Stimulated activated CD4-positive, alpha-beta T cell treated with anti-CD3 and anti-CD28 coated beads, Interleukin-12 subunit alpha, Interleukin-12 subunit beta, amount 100 ng/mL, for 48 hours (primary cell): Measurements from ENCODE around the gene PRRX2.

ENCODE experiments used
- DNase-seq, 3 donors: peaks; one replicate each; pipeline ENCODE4 v3.0.0-alpha.2; 2020; ENCODE audit warnings: low read depth in 2 of 3, low spot score in 1 of 3

PRRX2 gene

GRCh38 chr9:129703667-129704355 is 38.4 kb downstream of the PRRX2 start:
- DNase-seq, result no peak

DNA sequence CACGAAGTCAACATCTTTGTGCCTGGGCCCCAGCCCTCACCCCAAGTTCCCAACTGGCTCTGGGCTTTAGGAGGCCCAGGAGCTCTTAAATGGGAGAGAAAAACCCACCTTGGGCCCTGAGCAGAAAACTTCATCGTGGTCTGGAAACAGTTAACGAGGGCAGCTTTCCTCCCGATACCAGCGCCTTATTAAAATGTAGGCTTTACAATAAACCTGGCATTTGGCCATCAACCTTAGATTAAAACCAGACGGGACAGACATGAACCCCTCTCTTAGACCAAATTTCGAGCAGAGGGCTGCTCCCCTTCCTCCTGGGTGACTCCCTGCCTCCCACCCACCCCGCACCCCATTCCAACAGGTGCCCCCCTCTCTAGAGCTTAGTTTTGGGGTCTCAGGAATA is 39.4 kb downstream of the PRRX2 start:
- DNase-seq, result no peak

GRCh38 chr9:129708793-129709192 is 43.3 kb downstream of the PRRX2 start:
- no peak for DNase-seq

GRCh38 chr9:129709438-129710168 is 44.2 kb downstream of the PRRX2 start:
- DNase-seq, result no peak

DNA sequence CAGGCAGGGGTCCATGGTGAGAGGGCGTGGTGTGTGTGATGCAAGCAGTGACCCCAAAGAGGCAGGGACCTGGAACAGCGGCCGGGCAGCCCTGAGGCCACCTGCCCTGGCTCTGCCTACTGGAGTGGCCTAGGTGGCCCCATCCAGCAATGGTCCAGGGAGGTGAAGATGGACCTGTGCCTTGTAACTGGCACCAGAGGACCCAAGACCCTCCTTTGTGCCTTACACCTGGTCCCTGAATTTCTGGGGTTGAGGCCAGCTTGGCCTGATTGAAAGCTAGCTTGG is 44.7 kb downstream of the PRRX2 start:
- DNase-seq, result no peak

DNA sequence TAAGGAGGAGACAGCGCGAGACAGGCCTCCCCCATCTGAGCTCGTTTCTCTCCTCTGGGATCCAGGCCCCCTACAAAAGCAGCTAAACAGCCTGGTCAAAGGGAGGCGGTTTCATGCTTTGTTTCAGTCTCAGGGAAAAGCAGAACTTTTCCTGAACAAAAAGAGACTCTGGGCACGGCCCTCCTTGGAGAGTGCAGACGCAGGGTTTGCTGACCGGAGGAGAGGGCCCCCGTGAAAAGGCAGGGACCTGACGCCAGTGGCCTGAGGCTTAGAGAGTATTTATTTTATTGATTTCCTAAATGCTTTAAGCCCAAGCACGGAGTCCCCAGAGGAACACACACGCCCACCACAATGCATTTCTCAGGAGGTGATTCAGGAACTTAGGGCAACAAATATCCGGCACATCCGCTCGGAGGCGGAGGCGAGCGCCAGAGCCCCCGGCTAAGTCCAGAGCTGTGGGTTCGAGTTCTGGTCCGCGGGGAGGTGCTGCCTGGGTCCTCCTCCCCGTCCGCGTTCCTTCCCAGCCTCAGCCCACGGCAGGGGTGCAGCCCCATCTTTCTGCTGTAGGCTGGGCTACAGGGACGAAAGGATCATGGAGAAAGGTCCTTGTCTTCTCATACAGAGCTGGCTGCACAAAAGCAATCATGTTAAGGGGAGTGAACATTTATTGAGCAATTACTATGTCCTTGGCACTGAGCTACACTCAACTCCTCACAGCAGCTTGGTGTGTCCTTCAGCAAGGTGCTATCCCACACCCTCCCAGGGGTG is 47.4 kb downstream of the PRRX2 start:
- DNase-seq, result no peak

DNA sequence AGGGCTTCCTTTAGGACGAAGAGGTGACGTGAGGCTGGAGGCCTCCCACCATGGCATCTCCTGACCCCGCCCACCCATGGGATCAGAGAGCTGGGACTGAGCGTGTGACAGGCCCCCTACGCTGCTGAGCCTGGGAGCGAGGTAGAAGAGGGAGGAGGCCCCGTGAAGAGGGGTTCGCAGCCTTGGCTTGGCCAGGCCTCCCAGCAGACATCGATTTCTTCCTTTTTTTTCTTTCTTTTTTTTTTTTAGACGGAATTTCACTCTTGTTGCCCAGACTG is 47.9 kb downstream of the PRRX2 start:
- no peak for DNase-seq

GRCh38 chr9:129714511-129715061 is 49.1 kb downstream of the PRRX2 start:
- DNase-seq, result no peak

- no peak for DNase-seq
These were observed 50.6 kb downstream of the PRRX2 start for GRCh38 chr9:129716091-129716490.

DNA sequence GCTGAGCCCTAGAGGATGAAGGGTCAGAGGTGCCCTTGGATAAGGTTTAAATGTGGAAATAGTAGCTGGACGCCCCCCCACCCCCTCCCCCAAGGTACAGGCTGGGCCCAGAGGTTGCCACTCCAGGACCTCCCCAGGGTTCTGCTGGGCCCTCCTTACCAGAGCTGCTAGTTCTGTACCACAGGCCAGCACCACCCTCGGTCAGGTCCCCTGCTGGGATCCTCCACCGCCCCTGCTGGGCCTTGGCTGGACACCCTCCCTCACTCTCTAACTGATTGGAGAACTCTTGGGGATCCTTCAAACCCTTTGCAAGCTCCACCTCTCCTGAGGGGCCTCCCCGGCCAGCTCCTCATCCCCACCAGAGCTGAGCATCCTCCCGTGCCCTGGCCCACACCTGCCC is 52.5 kb downstream of the PRRX2 start:
- no peak for DNase-seq

DNA sequence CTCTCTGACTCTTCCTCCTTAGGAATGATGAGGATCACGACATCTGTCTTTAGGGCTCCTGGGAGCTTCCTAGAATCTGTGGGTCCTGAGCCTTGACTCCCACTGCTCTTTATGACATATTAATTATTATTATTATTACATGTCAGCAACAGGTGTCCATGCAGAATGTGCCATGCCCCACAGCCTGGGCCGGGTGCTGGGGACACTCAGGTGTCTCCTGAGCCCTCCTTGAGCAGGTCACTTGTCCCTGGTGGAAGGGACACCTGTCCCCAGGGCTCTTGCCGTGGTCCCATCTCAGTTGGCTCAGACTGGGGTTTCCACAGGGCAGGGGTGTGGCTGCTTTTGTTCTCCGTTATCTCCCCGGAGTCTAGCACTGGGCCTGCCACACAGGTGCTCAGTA is 53.2 kb downstream of the PRRX2 start:
- no peak for DNase-seq

GRCh38 chr9:129719135-129719534 is 53.7 kb downstream of the PRRX2 start:
- no peak for DNase-seq

DNA sequence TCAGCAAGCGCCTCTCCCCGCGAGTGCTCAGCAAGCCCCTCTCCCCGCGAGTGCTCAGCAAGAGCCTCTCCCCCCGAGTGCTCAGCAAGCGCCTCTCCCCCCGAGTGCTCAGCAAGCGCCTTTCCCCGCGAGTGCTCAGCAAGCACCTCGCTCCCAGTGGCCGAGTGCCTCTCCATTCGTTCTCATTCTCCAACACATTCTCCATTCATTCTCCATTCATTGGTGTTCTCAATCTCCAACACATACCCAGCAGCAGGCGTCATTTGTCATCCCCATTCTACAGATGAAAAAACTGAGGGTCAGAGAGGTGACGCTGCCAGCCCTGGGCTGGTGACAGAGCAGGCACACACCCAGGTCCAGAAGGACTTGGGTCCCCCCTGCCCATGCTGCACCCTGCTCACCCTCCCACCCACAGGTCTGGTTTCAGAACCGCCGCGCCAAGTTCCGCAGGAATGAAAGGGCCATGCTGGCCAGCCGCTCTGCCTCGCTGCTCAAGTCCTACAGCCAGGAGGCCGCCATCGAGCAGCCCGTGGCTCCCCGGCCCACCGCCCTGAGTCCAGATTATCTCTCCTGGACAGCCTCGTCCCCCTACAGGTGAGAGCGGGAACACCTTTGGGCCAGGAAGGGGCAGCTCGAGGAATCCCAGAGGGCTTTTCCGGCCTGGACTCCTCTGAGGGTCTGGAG is 54.9 kb downstream of the PRRX2 start:
- no peak for DNase-seq

GRCh38 chr9:129720865-129721545 is 55.6 kb downstream of the PRRX2 start:
- no peak for DNase-seq

GRCh38 chr9:129722913-129723312 is 57.5 kb downstream of the PRRX2 start:
- no peak for DNase-seq

DNA sequence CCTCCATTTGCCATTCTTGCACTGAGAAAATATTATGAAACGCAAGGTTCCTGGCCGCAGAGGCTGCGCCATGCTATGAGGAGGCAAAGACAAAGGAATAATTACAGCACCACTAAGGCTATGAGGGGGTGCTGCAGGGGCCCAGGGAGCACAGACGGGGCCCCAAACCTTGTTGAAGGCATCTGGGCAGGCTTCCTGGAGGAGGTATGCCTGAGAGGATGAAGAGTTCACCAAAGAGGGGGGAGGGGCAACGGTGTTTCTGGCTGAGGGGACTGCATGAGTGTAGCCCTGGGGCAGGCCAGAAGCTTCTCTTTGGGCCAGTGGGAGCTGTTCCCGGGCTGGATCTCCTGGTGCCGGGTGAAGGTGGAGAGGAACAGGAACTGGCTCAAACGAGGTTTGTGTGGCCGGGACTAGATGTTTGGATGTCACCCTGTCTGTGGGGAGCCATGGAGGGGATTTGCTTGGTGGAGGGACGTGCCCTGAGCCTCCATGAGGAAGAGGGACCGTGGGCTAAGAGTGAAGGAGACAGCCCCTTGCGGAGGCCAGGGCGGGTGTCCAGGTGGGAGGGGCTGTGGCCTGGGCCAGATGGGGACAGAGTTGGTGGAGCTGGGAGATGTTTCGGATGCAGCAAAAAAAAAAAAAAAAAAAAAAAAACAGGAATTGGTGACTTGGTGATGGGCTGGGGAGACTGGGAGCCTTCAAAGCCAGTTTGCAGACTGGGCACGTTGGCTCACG is 59.2 kb downstream of the PRRX2 start:
- no peak for DNase-seq

GRCh38 chr9:129725795-129726251 is 60.4 kb downstream of the PRRX2 start:
- DNase-seq, result no peak

DNA sequence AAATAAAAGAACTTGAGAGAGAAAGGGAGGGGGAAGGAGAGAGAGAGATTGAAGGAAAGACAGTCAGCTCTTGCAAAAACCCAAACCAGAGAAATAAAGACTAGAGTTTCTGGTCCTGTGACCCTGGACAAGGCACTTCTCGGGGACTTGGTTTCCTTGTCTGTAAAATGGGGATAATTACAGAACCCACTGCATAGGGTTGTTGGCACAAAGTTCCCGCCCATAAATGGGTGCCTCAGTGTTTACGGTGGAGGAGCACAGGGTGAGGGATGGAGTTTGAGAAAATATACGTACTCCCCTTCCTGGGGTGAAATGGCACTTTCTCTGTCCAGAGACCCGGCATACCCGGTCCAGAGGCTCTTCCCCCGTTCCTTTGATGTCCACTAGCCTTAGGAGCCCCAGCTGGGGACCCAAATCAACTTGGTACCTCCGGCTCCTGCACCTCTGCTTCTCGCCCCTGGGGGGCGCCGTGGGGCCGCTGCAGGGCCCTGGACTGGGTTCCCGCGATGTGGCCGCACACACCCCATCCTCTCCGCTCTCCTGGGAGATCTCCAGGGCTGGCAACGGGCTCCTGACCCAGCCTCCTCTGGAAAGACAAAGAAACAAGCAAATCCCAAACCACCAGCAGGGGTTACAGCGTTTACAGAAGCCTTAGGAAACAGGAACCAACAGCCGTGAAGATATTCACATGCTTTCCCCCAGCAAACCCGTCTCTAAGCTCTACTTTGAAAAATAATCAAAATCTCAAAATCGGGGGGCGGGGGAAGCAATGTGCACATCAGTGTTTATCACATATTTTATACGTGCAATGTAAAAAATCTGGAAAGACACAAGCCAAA is 61.1 kb downstream of the PRRX2 start:
- DNase-seq, result peak; percentile 38 to 63 (median 51)

DNA sequence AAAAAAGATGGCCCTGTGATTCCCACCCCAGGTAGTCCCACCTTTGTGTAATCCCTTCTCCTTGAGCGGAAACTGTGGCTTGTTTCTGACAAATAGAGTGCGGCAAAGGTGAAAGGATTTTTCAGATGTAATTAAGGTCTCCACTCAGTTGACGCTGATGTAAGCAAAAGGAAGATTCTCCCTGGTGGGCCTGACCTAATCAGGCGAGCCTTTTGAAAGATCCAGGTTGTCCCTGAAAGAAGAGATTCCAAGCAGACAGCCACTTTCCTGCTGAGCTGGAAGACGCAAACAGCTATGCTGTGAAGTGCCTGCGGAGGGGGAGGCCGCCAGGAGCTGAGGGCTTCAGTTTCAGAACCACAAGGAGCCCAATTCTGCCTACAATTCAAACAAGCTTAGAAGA is 63.3 kb downstream of the PRRX2 start:
- no peak for DNase-seq
